ENCODE data around the gene FLT4. TPM values are rescaled to one million over a fixed set of nuclear protein-coding genes. Genes with fewer than 3 reads are reported as not detected.

Gene FLT4
- total RNA-seq, 2 donors from 2014 or later = 6.9 to 7.9 TPM

- H3K4me3 Mint-ChIP-seq = no peak overlapping the region
- DNase-seq = no peak
- H3K9me3 ChIP-seq (ENCODE audit: control insufficient read depth, low read length) = peaks cover 7% of the 10 kb centered on the region
- H3K9me3 Mint-ChIP-seq = peaks cover 18% of the 10 kb centered on the region
- H3K4me1 ChIP-seq (ENCODE audit: control insufficient read depth, insufficient read depth, low read length) = no peaks in the 10 kb centered on the region
- no peak overlapping the region for H3K27ac Mint-ChIP-seq
- H3K27me3 ChIP-seq (ENCODE audit: control insufficient read depth, insufficient read depth, low read length, poor library complexity, severe bottlenecking) = peaks cover 7% of the 10 kb centered on the region
- H3K27ac ChIP-seq (ENCODE audit: low read depth, low read length) = no peak overlapping the region
- no peak for TF ChIP-seq CTCF (conservative IDR thresholded peaks at IDR 0.05)
- no peaks in the 10 kb centered on the region for H3K36me3 ChIP-seq (ENCODE audit: control insufficient read depth, insufficient read depth, low read length)
- H3K27me3 Mint-ChIP-seq (ENCODE audit: insufficient read depth) = peaks cover 42% of the 10 kb centered on the region
- 90 to 100% methylated on average over 1 of the region's 1 CpG for WGBS, 2 experiments (ENCODE audit: insufficient coverage in 1 of 2, insufficient read length in 1 of 2)
- no peaks in the 10 kb centered on the region for H3K4me1 Mint-ChIP-seq
- no peak overlapping the region for H3K9ac ChIP-seq (ENCODE audit: extremely low read depth, low read length, poor library complexity, severe bottlenecking)
- no peak overlapping the region for H3K4me3 ChIP-seq (ENCODE audit: low read length)
- no peaks in the 10 kb centered on the region for H3K36me3 Mint-ChIP-seq (ENCODE audit: low read depth)
Observed at GRCh38 chr5:180696116-180696515, 46.7 kb upstream of the FLT4 start.

GRCh38 chr5:180692429-180692828 lies 43.0 kb upstream of the FLT4 start:
- H3K4me1 Mint-ChIP-seq = peaks cover 11% of the 10 kb centered on the region
- Histone ChIP-seq H3K4me1 (ENCODE audit: control insufficient read depth, insufficient read depth, low read length) (no peaks in the 10 kb centered on the region), H3K9me3 (ENCODE audit: control insufficient read depth, low read length) (no peaks in the 10 kb centered on the region), H3K4me3 (ENCODE audit: low read length) (no peak overlapping the region), H3K9ac (ENCODE audit: extremely low read depth, low read length, poor library complexity, severe bottlenecking) (no peak overlapping the region), H3K27me3 (ENCODE audit: control insufficient read depth, insufficient read depth, low read length, poor library complexity, severe bottlenecking) (peaks cover 7% of the 10 kb centered on the region), H3K36me3 (ENCODE audit: control insufficient read depth, insufficient read depth, low read length) (no peaks in the 10 kb centered on the region), H3K27ac (ENCODE audit: low read depth, low read length) (no peak overlapping the region)
- H3K27ac Mint-ChIP-seq = no peak overlapping the region
- no peaks in the 10 kb centered on the region for H3K36me3 Mint-ChIP-seq (ENCODE audit: low read depth)
- 73 to 86% methylated on average over 3 of the region's 3 CpGs for WGBS, 2 experiments (ENCODE audit: insufficient coverage in 1 of 2, insufficient read length in 1 of 2)
- H3K27me3 Mint-ChIP-seq (ENCODE audit: insufficient read depth) = peaks cover 38% of the 10 kb centered on the region
- no peak overlapping the region for H3K4me3 Mint-ChIP-seq
- TF ChIP-seq CTCF (conservative IDR thresholded peaks at IDR 0.05) = no peak
- no peaks in the 10 kb centered on the region for H3K9me3 Mint-ChIP-seq
- DNase-seq = no peak

- Histone ChIP-seq H3K27me3 (ENCODE audit: control insufficient read depth, insufficient read depth, low read length, poor library complexity, severe bottlenecking) (peaks cover 7% of the 10 kb centered on the region), H3K4me1 (ENCODE audit: control insufficient read depth, insufficient read depth, low read length) (no peaks in the 10 kb centered on the region), H3K36me3 (ENCODE audit: control insufficient read depth, insufficient read depth, low read length) (no peaks in the 10 kb centered on the region), H3K9me3 (ENCODE audit: control insufficient read depth, low read length) (no peaks in the 10 kb centered on the region), H3K9ac (ENCODE audit: extremely low read depth, low read length, poor library complexity, severe bottlenecking) (no peak overlapping the region), H3K4me3 (ENCODE audit: low read length) (no peak overlapping the region), H3K27ac (ENCODE audit: low read depth, low read length) (no peak overlapping the region)
- Mint-ChIP-seq H3K9me3 (no peaks in the 10 kb centered on the region), H3K27ac (no peak overlapping the region), H3K27me3 (ENCODE audit: insufficient read depth) (peaks cover 42% of the 10 kb centered on the region), H3K4me3 (no peak overlapping the region), H3K4me1 (peaks cover 11% of the 10 kb centered on the region), H3K36me3 (ENCODE audit: low read depth) (no peaks in the 10 kb centered on the region)
- DNase-seq = no peak
- WGBS, 2 experiments (ENCODE audit: insufficient coverage in 1 of 2, insufficient read length in 1 of 2) = 86 to 93% methylated on average over 4 to 6 of the region's 6 CpGs
- no peak for TF ChIP-seq CTCF (conservative IDR thresholded peaks at IDR 0.05)
Observed at GRCh38 chr5:180691046-180691445, 41.6 kb upstream of the FLT4 start.
